H9 (cell line): ENCODE data around the gene ITGA11. TPM values are rescaled to one million over a fixed set of nuclear protein-coding genes. Genes with fewer than 3 reads are reported as not detected.

Experiments
- DNase-seq: peaks from one replicate; pipeline ENCODE4 v3.0.0-alpha.2; 2017
- H2AFZ ChIP-seq: one replicate; pipeline ENCODE4 v1.6.1; 2013; ENCODE audit warnings: mild to moderate bottlenecking, low read length, control low read depth, moderate library complexity
- H2AK5ac ChIP-seq: 2 replicates; pipeline ENCODE4 v1.6.1; 2013; ENCODE audit warnings: low read length, control low read depth, mixed read lengths; ENCODE audit not compliant: insufficient read length
- H2BK120ac ChIP-seq: one replicate; pipeline ENCODE4 v1.6.1; 2013; ENCODE audit warnings: low read depth, mild to moderate bottlenecking, low read length, control low read depth, inconsistent platforms; ENCODE audit not compliant: poor library complexity, severe bottlenecking
- H2BK12ac ChIP-seq: 2 replicates; pipeline ENCODE4 v1.6.1; 2013; ENCODE audit warnings: low read length, control low read depth, mixed read lengths, low read depth; ENCODE audit not compliant: insufficient read length
- H2BK15ac ChIP-seq: 2 replicates; pipeline ENCODE4 v1.6.1; 2013; ENCODE audit warnings: low read depth, low read length, control low read depth
- H2BK20ac ChIP-seq: one replicate; pipeline ENCODE4 v1.6.1; 2013; ENCODE audit warnings: low read depth, mild to moderate bottlenecking, low read length, control low read depth, inconsistent platforms; ENCODE audit not compliant: poor library complexity, severe bottlenecking
- H2BK5ac ChIP-seq: 2 replicates; pipeline ENCODE4 v1.6.1; 2013; ENCODE audit warnings: low read length, control low read depth, mixed read lengths; ENCODE audit not compliant: insufficient read length
- H3K14ac ChIP-seq: 2 replicates; pipeline ENCODE4 v1.6.1; 2013; ENCODE audit warnings: low read length, control low read depth; ENCODE audit not compliant: insufficient read depth
- H3K18ac ChIP-seq: 2 replicates; pipeline ENCODE4 v1.6.1; 2013; ENCODE audit warnings: low read depth, mild to moderate bottlenecking, mixed read lengths, low read length, control low read depth; ENCODE audit not compliant: insufficient read length
- H3K23ac ChIP-seq: 2 replicates; pipeline ENCODE4 v1.6.1; 2013; ENCODE audit warnings: low read length, control low read depth, mixed read lengths, low read depth; ENCODE audit not compliant: insufficient read length
- H3K23me2 ChIP-seq: 2 replicates; pipeline ENCODE4 v1.6.1; 2013; ENCODE audit warnings: low read depth, mild to moderate bottlenecking, mixed read lengths, low read length, control low read depth; ENCODE audit not compliant: insufficient read length, poor library complexity, severe bottlenecking
- H3K27ac ChIP-seq: 2 replicates; pipeline ENCODE4 v1.5.1; 2013; ENCODE audit warnings: low read length, control low read depth, mixed read lengths, low read depth; ENCODE audit not compliant: insufficient read length
- H3K27me3 ChIP-seq: 2 replicates; pipeline ENCODE4 v1.6.1; 2013; ENCODE audit warnings: low read length, control low read depth, inconsistent platforms; ENCODE audit not compliant: insufficient read depth
- H3K4ac ChIP-seq: 2 replicates; pipeline ENCODE4 v1.6.1; 2013; ENCODE audit warnings: low read depth, mild to moderate bottlenecking, control low read depth, inconsistent platforms, low read length, moderate library complexity
- H3K4me1 ChIP-seq: 2 replicates; pipeline ENCODE4 v1.6.1; 2013; ENCODE audit warnings: low read length, control low read depth, inconsistent platforms; ENCODE audit not compliant: insufficient read depth
- H3K4me2 ChIP-seq: 2 replicates; pipeline ENCODE4 v1.6.1; 2013; ENCODE audit warnings: low read length, control low read depth, mixed read lengths; ENCODE audit not compliant: insufficient read length, insufficient read depth
- H3K56ac ChIP-seq: 2 replicates; pipeline ENCODE4 v1.6.1; 2013; ENCODE audit warnings: low read depth, mild to moderate bottlenecking, mixed read lengths, low read length, control low read depth; ENCODE audit not compliant: insufficient read length
- H3K79me1 ChIP-seq: 2 replicates; pipeline ENCODE4 v1.6.1; 2013; ENCODE audit warnings: low read depth, mild to moderate bottlenecking, moderate library complexity, low read length, control low read depth, inconsistent platforms; ENCODE audit not compliant: insufficient read depth, poor library complexity, severe bottlenecking
- H3K79me2 ChIP-seq: 2 replicates; pipeline ENCODE4 v1.6.1; 2013; ENCODE audit warnings: low read length, control low read depth, inconsistent platforms; ENCODE audit not compliant: insufficient read depth
- H3K9ac ChIP-seq: 2 replicates; pipeline ENCODE4 v1.6.1; 2013; ENCODE audit warnings: low read length, control low read depth, mixed read lengths; ENCODE audit not compliant: insufficient read length; ENCODE audit errors: extremely low read depth
- H3K9me3 ChIP-seq: one replicate; pipeline ENCODE4 v1.6.1; 2013; ENCODE audit warnings: low read depth, low read length, inconsistent platforms; ENCODE audit not compliant: control insufficient read depth
- H3T11ph ChIP-seq: one replicate; pipeline ENCODE4 v1.6.1; 2013; ENCODE audit warnings: mild to moderate bottlenecking, low read length, control low read depth, inconsistent platforms
- H4K20me1 ChIP-seq: one replicate; pipeline ENCODE4 v1.6.1; 2013; ENCODE audit not compliant: control insufficient read depth, insufficient read length, insufficient read depth
- H4K5ac ChIP-seq: 2 replicates; pipeline ENCODE4 v1.6.1; 2013; ENCODE audit warnings: low read depth, mild to moderate bottlenecking, mixed read lengths, low read length, control low read depth; ENCODE audit not compliant: insufficient read length
- H4K8ac ChIP-seq: replicated peaks from 2 replicates; pipeline ENCODE4 v1.6.1; 2013; ENCODE audit warnings: low read length, control low read depth, mixed read lengths, low read depth; ENCODE audit not compliant: insufficient read length
- H4K91ac ChIP-seq: 2 replicates; pipeline ENCODE4 v1.6.1; 2013; ENCODE audit warnings: low read depth, mild to moderate bottlenecking, moderate library complexity, mixed read lengths, low read length, control low read depth; ENCODE audit not compliant: insufficient read length
- H3K27ac Mint-ChIP-seq, 3 experiments: 2 replicates in 2 of 3; 3 replicates in 1 of 3; pipeline ENCODE4 v1.8.0; 2020 to 2021; ENCODE audit warnings: mixed read lengths in 3 of 3, mild to moderate bottlenecking in 1 of 3, moderate library complexity in 1 of 3
- H3K27me3 Mint-ChIP-seq: 2 replicates; pipeline ENCODE4 v1.8.0; 2021; ENCODE audit warnings: low read depth, mild to moderate bottlenecking, moderate library complexity, mixed read lengths
- H3K36me3 Mint-ChIP-seq, 3 experiments: 2 replicates in 2 of 3; 3 replicates in 1 of 3; pipeline ENCODE4 v1.8.0; 2020 to 2021; ENCODE audit warnings: low read depth in 3 of 3, mixed read lengths in 3 of 3; ENCODE audit not compliant: insufficient read depth in 1 of 3
- H3K4me1 Mint-ChIP-seq, 2 experiments: 2 replicates each; pipeline ENCODE4 v1.8.0; 2020; ENCODE audit warnings: mixed read lengths in 2 of 2
- H3K4me3 Mint-ChIP-seq, 2 experiments: 2 replicates in 1 of 2; 3 replicates in 1 of 2; pipeline ENCODE4 v1.8.0; 2020 to 2021; ENCODE audit warnings: mild to moderate bottlenecking in 2 of 2, mixed read lengths in 2 of 2, moderate library complexity in 1 of 2
- H3K9me3 Mint-ChIP-seq, 2 experiments: 2 replicates in 1 of 2; 3 replicates in 1 of 2; pipeline ENCODE4 v1.8.0; 2020; ENCODE audit warnings: mild to moderate bottlenecking in 2 of 2, mixed read lengths in 2 of 2, moderate library complexity in 1 of 2
- WGBS: extraction: QIAGEN DNeasy Blood & Tissue Kit; methylation state at CpG from one replicate; pipeline ENCODE4 v1.1.7; 2013; ENCODE audit warnings: missing lambda C conversion rate, low lambda C conversion rate, mixed read lengths; ENCODE audit not compliant: insufficient read length; ENCODE audit errors: extremely low coverage; 5-methylcytosine and 5-hydroxymethylcytosine counted together
- total RNA-seq: library from RNA; stranded (reverse); gene quantifications from 2 replicates; pipeline ENCODE4 v1.2.1, GENCODE V29; 2021
- TF ChIP-seq, protein P1 (sequence below): fragments of 200-600 bp; sonication (generic); conservative IDR thresholded peaks from 3 replicates; pipeline ENCODE4 v1.8.0; 2021; ENCODE audit warnings: antibody characterized with exemption, mild to moderate bottlenecking

ITGA11 gene
- total RNA-seq, 1 experiment from 2014 or later: 0.07 TPM

DNA sequence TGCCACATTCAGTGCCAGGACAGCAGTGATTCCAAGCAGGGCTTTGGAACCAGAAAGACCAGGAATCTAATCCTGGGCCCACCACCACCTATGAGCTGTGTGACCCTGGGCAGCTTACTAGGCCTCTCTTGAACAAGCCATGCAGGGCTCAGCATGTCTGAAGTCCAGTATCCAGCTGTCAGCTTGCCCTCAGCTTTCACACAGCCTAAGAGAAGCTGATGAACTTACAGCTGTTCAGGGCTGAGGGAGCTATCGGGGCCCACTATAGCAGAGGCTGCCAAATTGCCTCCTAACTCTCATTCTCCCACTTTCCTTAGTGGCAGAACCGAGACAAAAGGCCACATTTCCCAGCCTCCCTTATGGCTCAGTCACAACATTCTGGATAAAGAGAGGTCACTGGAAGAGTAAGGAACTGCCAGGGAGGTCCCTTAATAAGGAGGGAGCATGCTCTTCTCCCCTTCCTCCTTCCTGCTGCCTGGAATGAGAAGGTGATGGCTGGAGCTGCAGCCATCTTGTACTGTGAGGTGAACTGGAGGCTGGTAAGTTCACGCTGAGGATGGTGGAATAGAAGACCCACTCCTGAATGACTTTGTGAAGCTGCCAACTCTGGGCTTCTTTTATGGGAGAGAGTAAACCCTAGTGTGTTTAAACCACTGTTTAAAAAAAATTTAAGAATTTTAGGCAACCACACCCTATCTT is 120.0 kb downstream of the ITGA11 start:
- TF ChIP-seq, protein P1, sequence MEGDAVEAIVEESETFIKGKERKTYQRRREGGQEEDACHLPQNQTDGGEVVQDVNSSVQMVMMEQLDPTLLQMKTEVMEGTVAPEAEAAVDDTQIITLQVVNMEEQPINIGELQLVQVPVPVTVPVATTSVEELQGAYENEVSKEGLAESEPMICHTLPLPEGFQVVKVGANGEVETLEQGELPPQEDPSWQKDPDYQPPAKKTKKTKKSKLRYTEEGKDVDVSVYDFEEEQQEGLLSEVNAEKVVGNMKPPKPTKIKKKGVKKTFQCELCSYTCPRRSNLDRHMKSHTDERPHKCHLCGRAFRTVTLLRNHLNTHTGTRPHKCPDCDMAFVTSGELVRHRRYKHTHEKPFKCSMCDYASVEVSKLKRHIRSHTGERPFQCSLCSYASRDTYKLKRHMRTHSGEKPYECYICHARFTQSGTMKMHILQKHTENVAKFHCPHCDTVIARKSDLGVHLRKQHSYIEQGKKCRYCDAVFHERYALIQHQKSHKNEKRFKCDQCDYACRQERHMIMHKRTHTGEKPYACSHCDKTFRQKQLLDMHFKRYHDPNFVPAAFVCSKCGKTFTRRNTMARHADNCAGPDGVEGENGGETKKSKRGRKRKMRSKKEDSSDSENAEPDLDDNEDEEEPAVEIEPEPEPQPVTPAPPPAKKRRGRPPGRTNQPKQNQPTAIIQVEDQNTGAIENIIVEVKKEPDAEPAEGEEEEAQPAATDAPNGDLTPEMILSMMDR: no peak
- no CpG with 5 or more reads among the region's 3 CpGs for WGBS
- no peak overlapping the region for H2AFZ ChIP-seq

More for the DNA sequence above, 120.0 kb downstream of the ITGA11 start:
- Histone ChIP-seq H2BK5ac (no peak overlapping the region), H3K4me2 (no peak overlapping the region), H3T11ph (no peak overlapping the region), H2BK12ac (no peak overlapping the region), H3K79me2 (no peaks in the 10 kb centered on the region), H3K9me3 (no peaks in the 10 kb centered on the region), H3K23ac (no peak overlapping the region), H3K14ac (no peak overlapping the region), H2BK120ac (no peak overlapping the region), H4K5ac (no peak overlapping the region), H4K91ac (no peak overlapping the region), H3K56ac (no peak overlapping the region), H3K23me2 (no peaks in the 10 kb centered on the region), H3K79me1 (no peaks in the 10 kb centered on the region), H3K4me1 (peaks cover 2% of the 10 kb centered on the region; the same call in 1 of the 2 replicates), H2BK15ac (no peak overlapping the region), H3K27ac (no peak overlapping the region), H3K9ac (no peak overlapping the region), H2AK5ac (no peak overlapping the region), H4K8ac (no peak overlapping the region), H2BK20ac (no peak overlapping the region), H3K4ac (no peak overlapping the region), H3K27me3 (no peaks in the 10 kb centered on the region), H3K18ac (no peak overlapping the region), H4K20me1 (no peaks in the 10 kb centered on the region)
- H3K36me3 Mint-ChIP-seq: no peaks in the 10 kb centered on the region
- no peak for DNase-seq
- no peak overlapping the region for H3K4me3 Mint-ChIP-seq
- no peaks in the 10 kb centered on the region for H3K27me3 Mint-ChIP-seq
- no peak overlapping the region for H3K27ac Mint-ChIP-seq
- H3K4me1 Mint-ChIP-seq: peaks cover 36 to 62% of the 10 kb centered on the region in 2 experiments
- no peaks in the 10 kb centered on the region for H3K9me3 Mint-ChIP-seq
